Activated CD8-positive, alpha-beta T cell treated with anti-CD3 and anti-CD28 coated beads for 36 hours (primary cell): ENCODE results near the gene PI4KA. TPM values are rescaled to one million over a fixed set of nuclear protein-coding genes. Genes with fewer than 3 reads are reported as not detected.

Experiments used
- ATAC-seq: fragments of 200-7000 bp; cut with Tn5 transposase; one replicate; pipeline ENCODE4 v1.10.0; 2021; ENCODE audit warnings: mild to moderate bottlenecking, moderate library complexity
- CTCF ChIA-PET: fragments of 350-600 bp; sonication (Branson Sonifier 250); formaldehyde crosslinking; loops from one replicate; lab custom pipeline; 2021; ENCODE audit warnings: antibody characterized with exemption; lab: Charles Lee
- POLR2A ChIA-PET: fragments of 350-600 bp; sonication (Branson Sonifier 250); formaldehyde crosslinking; loops from one replicate; lab custom pipeline; 2021; ENCODE audit warnings: antibody characterized with exemption; lab: Charles Lee
- DNase-seq: peaks from one replicate; pipeline ENCODE4 v3.0.0-alpha.2; 2020
- H3K27ac Mint-ChIP-seq: one replicate; pipeline ENCODE4 v1.8.0; 2021; ENCODE audit warnings: mild to moderate bottlenecking, mixed read lengths
- H3K27me3 Mint-ChIP-seq: one replicate; pipeline ENCODE4 v1.8.0; 2021; ENCODE audit warnings: mixed read lengths
- H3K36me3 Mint-ChIP-seq: one replicate; pipeline ENCODE4 v1.8.0; 2021; ENCODE audit warnings: low read depth, mixed read lengths
- H3K4me1 Mint-ChIP-seq: one replicate; pipeline ENCODE4 v1.8.0; 2021; ENCODE audit warnings: low read depth, mixed read lengths
- H3K4me3 Mint-ChIP-seq: one replicate; pipeline ENCODE4 v1.8.0; 2021; ENCODE audit warnings: mild to moderate bottlenecking, moderate library complexity, mixed read lengths
- H3K9me3 Mint-ChIP-seq: one replicate; pipeline ENCODE4 v1.8.0; 2021; ENCODE audit warnings: mixed read lengths
- intact Hi-C: fragments of 100-400 bp; cut with micrococcal nuclease; formaldehyde crosslinking; loops from one replicate; pipeline ENCODE4 v1.10.0; 2022
- total RNA-seq, 2 experiments: library from RNA; stranded (reverse); gene quantifications; one replicate each; pipeline ENCODE4 v1.2.3, GENCODE V29; 2021
- TF ChIP-seq, protein P1 (sequence below): fragments of 200-600 bp; IDR thresholded peaks from one replicate; pipeline ENCODE4 v1.8.0; 2022; ENCODE audit warnings: antibody characterized with exemption, mild to moderate bottlenecking

PI4KA gene
- total RNA-seq, 2 experiments from 2014 or later, result 63.9 to 64.1 TPM

DNA sequence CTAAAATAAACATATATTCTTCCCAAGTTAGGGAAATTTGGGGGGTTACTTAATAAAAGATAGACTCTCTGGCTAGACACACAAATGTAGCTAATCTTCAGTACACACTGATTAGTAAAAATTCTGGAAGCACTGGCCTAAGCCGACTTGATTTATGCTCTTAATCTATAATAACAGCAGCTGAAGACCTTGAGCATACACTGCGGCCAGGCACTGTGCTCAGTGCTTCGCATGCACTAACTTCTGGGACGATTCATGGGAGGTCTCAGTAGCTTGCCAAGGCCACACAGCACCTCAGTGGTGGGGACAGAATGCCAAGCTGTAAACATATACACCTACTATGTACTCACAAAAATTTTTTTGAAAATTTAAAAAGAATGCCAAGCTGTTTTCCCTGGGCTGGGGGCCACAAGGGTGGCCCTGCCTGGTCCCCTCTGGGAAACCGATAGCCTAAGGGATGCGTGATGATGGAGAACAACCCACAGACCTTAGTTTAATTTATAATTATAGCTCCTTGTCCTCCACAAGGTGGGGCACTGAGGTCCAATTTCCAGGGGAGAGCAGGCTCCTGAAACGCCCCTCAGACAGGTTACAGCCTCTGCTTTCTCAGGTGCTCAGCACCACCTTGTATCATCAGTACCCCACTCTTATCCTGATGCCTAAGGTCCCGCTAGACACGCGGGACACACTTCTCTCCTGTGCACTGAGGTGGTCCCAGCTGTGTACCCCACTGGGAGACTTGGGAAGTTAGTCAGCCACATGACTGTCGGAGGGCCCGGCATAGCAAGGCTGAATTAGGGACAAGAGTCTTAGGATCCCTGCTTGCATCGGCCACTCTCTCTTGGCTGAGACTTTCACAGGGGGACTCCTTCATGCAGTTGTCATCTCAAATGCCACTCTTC lies 64.6 kb downstream of the PI4KA start:
- Mint-ChIP-seq H3K4me3 (no peak overlapping the region), H3K27ac (no peak overlapping the region), H3K4me1 (no peaks in the 10 kb centered on the region), H3K9me3 (no peaks in the 10 kb centered on the region), H3K36me3 (peaks cover 25% of the 10 kb centered on the region), H3K27me3 (no peaks in the 10 kb centered on the region)
- CTCF ChIA-PET, result interaction anchor here (0.8 to 7.0 kb wide), 5 partner anchors 10 to 63 kb away, joined by 3 to 57 read pairs (median 3); no protein-coding TSS in a partner anchor
- ATAC-seq (no peak), DNase-seq (no peak)
- TF ChIP-seq, protein P1, sequence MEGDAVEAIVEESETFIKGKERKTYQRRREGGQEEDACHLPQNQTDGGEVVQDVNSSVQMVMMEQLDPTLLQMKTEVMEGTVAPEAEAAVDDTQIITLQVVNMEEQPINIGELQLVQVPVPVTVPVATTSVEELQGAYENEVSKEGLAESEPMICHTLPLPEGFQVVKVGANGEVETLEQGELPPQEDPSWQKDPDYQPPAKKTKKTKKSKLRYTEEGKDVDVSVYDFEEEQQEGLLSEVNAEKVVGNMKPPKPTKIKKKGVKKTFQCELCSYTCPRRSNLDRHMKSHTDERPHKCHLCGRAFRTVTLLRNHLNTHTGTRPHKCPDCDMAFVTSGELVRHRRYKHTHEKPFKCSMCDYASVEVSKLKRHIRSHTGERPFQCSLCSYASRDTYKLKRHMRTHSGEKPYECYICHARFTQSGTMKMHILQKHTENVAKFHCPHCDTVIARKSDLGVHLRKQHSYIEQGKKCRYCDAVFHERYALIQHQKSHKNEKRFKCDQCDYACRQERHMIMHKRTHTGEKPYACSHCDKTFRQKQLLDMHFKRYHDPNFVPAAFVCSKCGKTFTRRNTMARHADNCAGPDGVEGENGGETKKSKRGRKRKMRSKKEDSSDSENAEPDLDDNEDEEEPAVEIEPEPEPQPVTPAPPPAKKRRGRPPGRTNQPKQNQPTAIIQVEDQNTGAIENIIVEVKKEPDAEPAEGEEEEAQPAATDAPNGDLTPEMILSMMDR, result no peak
- intact Hi-C loops, result no loop called here
- POLR2A ChIA-PET, result interaction anchor here (1.4 kb wide), 1 partner anchor 41 kb away, joined by 3 read pairs; no protein-coding TSS in a partner anchor

- ChIA-PET POLR2A (no interaction called here), CTCF (interaction anchor here (0.8 to 7.0 kb wide), 4 partner anchors 11 to 64 kb away, joined by 3 to 57 read pairs (median 4); no protein-coding TSS in a partner anchor)
- Mint-ChIP-seq H3K4me1 (no peaks in the 10 kb centered on the region), H3K36me3 (peaks cover 17% of the 10 kb centered on the region), H3K27ac (no peak overlapping the region), H3K27me3 (no peaks in the 10 kb centered on the region), H3K9me3 (no peaks in the 10 kb centered on the region), H3K4me3 (no peak overlapping the region)
- DNase-seq (no peak), ATAC-seq (no peak)
- intact Hi-C loops, result no loop called here
- TF ChIP-seq, protein P1, result no peak
Observed at GRCh38 chr22:20792966-20793728, 65.5 kb downstream of the PI4KA start.

DNA sequence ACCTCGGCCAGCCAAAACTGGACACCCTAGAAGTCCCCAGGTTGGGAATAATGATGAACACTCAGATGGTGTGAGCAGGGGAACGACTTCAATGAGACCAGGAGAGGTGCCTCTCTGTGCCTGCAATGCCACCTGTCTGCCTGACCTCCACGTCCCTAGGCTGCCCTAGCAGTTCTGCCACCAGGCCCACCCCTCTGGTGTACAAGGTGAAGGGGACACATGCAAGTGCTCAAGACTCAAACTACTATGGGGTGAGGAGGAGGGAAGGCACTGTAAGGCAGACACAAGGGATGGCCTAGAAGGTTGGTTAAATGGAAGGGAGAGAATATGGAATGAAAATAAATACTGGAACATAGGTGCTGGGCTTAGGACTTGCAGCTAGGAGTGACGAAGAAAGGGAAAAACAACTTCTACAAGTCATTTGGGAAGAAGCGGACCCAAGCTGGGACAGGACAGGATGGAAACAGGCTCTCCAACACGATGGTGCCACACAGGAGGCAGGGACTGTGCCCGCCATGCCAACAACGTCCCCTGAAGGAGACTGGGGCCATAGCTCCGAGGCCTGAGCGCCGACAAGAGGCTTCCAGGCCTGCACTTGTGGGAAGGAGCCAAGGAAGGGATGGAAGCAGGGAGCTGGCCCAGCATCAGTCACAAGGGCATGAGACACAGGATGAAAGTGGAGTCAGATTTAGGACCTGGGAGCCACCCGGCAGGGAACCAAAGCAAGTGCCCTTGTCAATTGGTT lies 66.2 kb downstream of the PI4KA start:
- intact Hi-C loops, result no loop called here
- H3K4me1 Mint-ChIP-seq, result no peaks in the 10 kb centered on the region
- no peak for DNase-seq
- ChIA-PET POLR2A (no interaction called here), CTCF (interaction anchor here (7.0 kb wide), 1 partner anchor 10 kb away, joined by 57 read pairs; no protein-coding TSS in a partner anchor)
- H3K36me3 Mint-ChIP-seq, result peaks cover 13% of the 10 kb centered on the region
- H3K27ac Mint-ChIP-seq, result no peak overlapping the region
- H3K9me3 Mint-ChIP-seq, result no peaks in the 10 kb centered on the region
- TF ChIP-seq, protein P1, result no peak
- no peak for ATAC-seq
- no peak overlapping the region for H3K4me3 Mint-ChIP-seq
- H3K27me3 Mint-ChIP-seq, result no peaks in the 10 kb centered on the region

DNA sequence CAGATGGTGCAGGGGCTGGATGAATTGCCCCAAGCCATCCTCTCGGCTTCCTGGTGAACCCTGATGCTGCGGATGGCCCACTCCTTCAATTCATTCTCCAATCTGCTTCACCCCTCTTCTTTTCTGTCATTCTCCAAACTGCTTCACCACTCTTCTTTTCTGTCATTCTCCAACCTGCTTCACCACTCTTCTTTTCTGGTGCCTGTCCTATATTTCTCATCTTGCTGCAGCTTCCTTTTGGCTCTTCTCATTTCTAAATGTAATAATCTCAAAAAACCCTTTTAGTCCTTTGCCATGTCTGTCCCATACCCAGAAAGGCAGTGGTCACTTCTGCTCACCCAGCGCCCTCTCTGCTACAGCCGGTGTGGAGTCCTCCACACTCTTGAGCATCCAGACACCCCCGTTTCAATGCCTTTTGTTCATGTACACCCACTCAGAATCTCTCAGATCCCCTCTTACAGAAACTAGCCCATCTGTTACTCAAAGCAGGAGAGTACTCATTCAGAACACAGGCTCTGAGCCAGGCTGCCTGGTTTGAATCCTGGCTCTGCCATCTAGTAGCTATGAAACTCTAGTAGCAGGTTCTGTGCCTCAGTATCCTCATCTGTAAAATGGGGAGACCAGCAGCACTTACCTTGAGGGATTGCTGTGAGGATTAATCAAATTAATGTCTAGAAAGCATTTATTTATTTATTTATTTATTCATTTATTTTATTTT lies 69.8 kb downstream of the PI4KA start:
- intact Hi-C loops, result no loop called here
- no peak for ATAC-seq
- no peak for DNase-seq
- no peaks in the 10 kb centered on the region for H3K27me3 Mint-ChIP-seq
- ChIA-PET CTCF (no interaction called here), POLR2A (interaction anchor here (1.1 kb wide), 1 partner anchor 28 kb away, joined by 3 read pairs; no protein-coding TSS in a partner anchor)
- no peaks in the 10 kb centered on the region for H3K9me3 Mint-ChIP-seq
- peak overlapping the region; percentile 13 for H3K27ac Mint-ChIP-seq
- peaks cover 4% of the 10 kb centered on the region for H3K4me1 Mint-ChIP-seq
- TF ChIP-seq, protein P1, result no peak
- H3K36me3 Mint-ChIP-seq, result peaks cover 6% of the 10 kb centered on the region
- H3K4me3 Mint-ChIP-seq, result no peak overlapping the region
